ENCODE data around the gene ZCCHC7.

The ZCCHC7 gene

GRCh38 chr9:37239224-37239859, 119.0 kb downstream of the ZCCHC7 start:
- no peak overlapping the region for H3K4me2 ChIP-seq (ENCODE audit: low read length)
- H3K4me1 ChIP-seq (ENCODE audit: low read length) = peaks cover 27% of the 10 kb centered on the region
- peaks cover 7% of the 10 kb centered on the region; the same call in 1 of the 2 replicates for H3K79me2 ChIP-seq (ENCODE audit: low read length)
- TF ChIP-seq EZH2phosphoT487 (IDR thresholded peaks at IDR 0.05; ENCODE audit: low read depth) (no peak), CTCF (IDR thresholded peaks at IDR 0.05; ENCODE audit: low read depth, low read length) (no peak)
- no peaks in the 10 kb centered on the region for H3K9me3 ChIP-seq (ENCODE audit: insufficient read depth, low read length)
- no peak overlapping the region for H2AFZ ChIP-seq (ENCODE audit: low read depth, low read length)
- no peak overlapping the region for H3K9ac ChIP-seq (ENCODE audit: low read length)
- H3K27me3 ChIP-seq (ENCODE audit: low read depth, low read length) = no peaks in the 10 kb centered on the region
- H4K20me1 ChIP-seq (ENCODE audit: insufficient read depth, low read length) = no peaks in the 10 kb centered on the region
- no peak overlapping the region for H3K27ac ChIP-seq (ENCODE audit: low read length)
- no peak overlapping the region for H3K4me3 ChIP-seq (ENCODE audit: low read length)
- no peaks in the 10 kb centered on the region for H3K36me3 ChIP-seq (replicated peaks; ENCODE audit: low read depth, low read length)

GRCh38 chr9:37239921-37240320, 119.5 kb downstream of the ZCCHC7 start:
- Histone ChIP-seq H3K4me2 (ENCODE audit: low read length) (no peak overlapping the region), H3K9ac (ENCODE audit: low read length) (no peak overlapping the region), H3K4me3 (ENCODE audit: low read length) (no peak overlapping the region), H2AFZ (ENCODE audit: low read depth, low read length) (no peak overlapping the region), H3K79me2 (ENCODE audit: low read length) (peaks cover 7% of the 10 kb centered on the region; the same call in 1 of the 2 replicates), H3K4me1 (ENCODE audit: low read length) (peaks cover 27% of the 10 kb centered on the region), H3K9me3 (ENCODE audit: insufficient read depth, low read length) (no peaks in the 10 kb centered on the region), H4K20me1 (ENCODE audit: insufficient read depth, low read length) (no peaks in the 10 kb centered on the region), H3K27me3 (ENCODE audit: low read depth, low read length) (no peaks in the 10 kb centered on the region), H3K36me3 (replicated peaks; ENCODE audit: low read depth, low read length) (no peaks in the 10 kb centered on the region), H3K27ac (ENCODE audit: low read length) (no peak overlapping the region)
- TF ChIP-seq EZH2phosphoT487 (IDR thresholded peaks at IDR 0.05; ENCODE audit: low read depth) = no peak
- no peak for TF ChIP-seq CTCF (IDR thresholded peaks at IDR 0.05; ENCODE audit: low read depth, low read length)

GRCh38 chr9:37241340-37241739, 121.0 kb downstream of the ZCCHC7 start:
- H3K9ac ChIP-seq (ENCODE audit: low read length) = no peak overlapping the region
- no peaks in the 10 kb centered on the region for H3K9me3 ChIP-seq (ENCODE audit: insufficient read depth, low read length)
- no peak overlapping the region for H3K27ac ChIP-seq (ENCODE audit: low read length)
- no peaks in the 10 kb centered on the region for H3K36me3 ChIP-seq (replicated peaks; ENCODE audit: low read depth, low read length)
- no peak overlapping the region for H2AFZ ChIP-seq (ENCODE audit: low read depth, low read length)
- no peaks in the 10 kb centered on the region for H3K27me3 ChIP-seq (ENCODE audit: low read depth, low read length)
- peaks cover 27% of the 10 kb centered on the region for H3K4me1 ChIP-seq (ENCODE audit: low read length)
- no peak for TF ChIP-seq EZH2phosphoT487 (IDR thresholded peaks at IDR 0.05; ENCODE audit: low read depth)
- no peak for TF ChIP-seq CTCF (IDR thresholded peaks at IDR 0.05; ENCODE audit: low read depth, low read length)
- H3K4me3 ChIP-seq (ENCODE audit: low read length) = no peak overlapping the region
- H3K4me2 ChIP-seq (ENCODE audit: low read length) = no peak overlapping the region
- H4K20me1 ChIP-seq (ENCODE audit: insufficient read depth, low read length) = no peaks in the 10 kb centered on the region
- H3K79me2 ChIP-seq (ENCODE audit: low read length) = peaks cover 7% of the 10 kb centered on the region; the same call in 1 of the 2 replicates

GRCh38 chr9:37242089-37242488, 121.7 kb downstream of the ZCCHC7 start:
- H3K27me3 ChIP-seq (ENCODE audit: low read depth, low read length) = no peaks in the 10 kb centered on the region
- no peaks in the 10 kb centered on the region for H3K9me3 ChIP-seq (ENCODE audit: insufficient read depth, low read length)
- no peaks in the 10 kb centered on the region for H3K36me3 ChIP-seq (replicated peaks; ENCODE audit: low read depth, low read length)
- no peak overlapping the region for H3K4me3 ChIP-seq (ENCODE audit: low read length)
- peaks cover 7% of the 10 kb centered on the region; the same call in 1 of the 2 replicates for H3K79me2 ChIP-seq (ENCODE audit: low read length)
- H4K20me1 ChIP-seq (ENCODE audit: insufficient read depth, low read length) = no peaks in the 10 kb centered on the region
- no peak overlapping the region for H3K9ac ChIP-seq (ENCODE audit: low read length)
- H2AFZ ChIP-seq (ENCODE audit: low read depth, low read length) = no peak overlapping the region
- TF ChIP-seq CTCF (IDR thresholded peaks at IDR 0.05; ENCODE audit: low read depth, low read length) = no peak
- no peak for TF ChIP-seq EZH2phosphoT487 (IDR thresholded peaks at IDR 0.05; ENCODE audit: low read depth)
- H3K4me2 ChIP-seq (ENCODE audit: low read length) = no peak overlapping the region
- peaks cover 20% of the 10 kb centered on the region for H3K4me1 ChIP-seq (ENCODE audit: low read length)
- H3K27ac ChIP-seq (ENCODE audit: low read length) = no peak overlapping the region

All from OCI-LY3 (cell line).